ENCODE results near the gene ZNF74.

ZNF74 gene

GRCh38 chr22:20431511-20432192 lies 37.7 kb downstream of the ZNF74 start:
- H2BK12ac ChIP-seq (ENCODE audit: low read length): peak overlapping the region; percentile 85
- H2BK5ac ChIP-seq (ENCODE audit: low read length): no peak overlapping the region
- H2BK120ac ChIP-seq (ENCODE audit: low read depth, low read length): no peak overlapping the region
- H3K36me3 ChIP-seq (replicated peaks in 1 of 2; ENCODE audit: control insufficient read depth in 2 of 2, insufficient read depth in 2 of 2, low read length in 2 of 2): peaks cover 2 to 70% of the 10 kb centered on the region in 2 donors
- no peak overlapping the region for H3K14ac ChIP-seq (ENCODE audit: low read length)
- H3K27me3 ChIP-seq (ENCODE audit: control insufficient read depth in 3 of 3, insufficient read depth in 3 of 3, low read depth in 1 of 3, low read length in 3 of 3): peaks cover 0 to 88% (median 27%) of the 10 kb centered on the region in 3 experiments
- H3K9ac ChIP-seq (ENCODE audit: low read depth, low read length, poor library complexity): peak overlapping the region; percentile 95
- peaks cover 0 to 11% of the 10 kb centered on the region in 2 donors for H3K9me3 ChIP-seq (replicated peaks in 1 of 2; ENCODE audit: control insufficient read depth in 2 of 2, insufficient read depth in 1 of 2, low read depth in 1 of 2, low read length in 2 of 2)
- no CpG with 5 or more reads among the region's 50 CpGs for WGBS, 2 donors (ENCODE audit: extremely low coverage in 2 of 2, insufficient read length in 2 of 2, insufficient replicate concordance in 1 of 2)
- H3K18ac ChIP-seq (ENCODE audit: low read length): peak overlapping the region; percentile 88
- no peak overlapping the region for H3K4ac ChIP-seq (ENCODE audit: low read length)
- H4K91ac ChIP-seq (ENCODE audit: low read depth, low read length, poor library complexity): no peak overlapping the region
- H3K4me1 ChIP-seq (ENCODE audit: control insufficient read depth in 2 of 2, insufficient read depth in 1 of 2, low read depth in 1 of 2, low read length in 2 of 2): peaks cover 6 to 22% of the 10 kb centered on the region in 2 donors
- H4K8ac ChIP-seq (ENCODE audit: low read depth, low read length): no peak overlapping the region
- H3K79me1 ChIP-seq (ENCODE audit: low read depth, low read length): peaks cover 6% of the 10 kb centered on the region
- H3K4me2 ChIP-seq (ENCODE audit: insufficient read depth, low read length, poor library complexity, severe bottlenecking): peak overlapping the region; percentile 78
- no peak overlapping the region for H2BK15ac ChIP-seq (ENCODE audit: low read length)
- peak overlapping the region; percentile 100 for H3K23ac ChIP-seq (ENCODE audit: low read depth, low read length, poor library complexity)
- H2AFZ ChIP-seq (ENCODE audit: low read length): no peak overlapping the region
- H2AK5ac ChIP-seq (ENCODE audit: low read depth, low read length): peak overlapping the region; percentile 79
- H3K4me3 ChIP-seq (ENCODE audit: low read length in 2 of 2): peak overlapping the region in 1 of 2 donors; percentile 66
- H3K27ac ChIP-seq (replicated peaks; ENCODE audit: low read length): no peak overlapping the region
- DNase-seq (ENCODE audit: low spot score): no peak

GRCh38 chr22:20432244-20432686 lies 38.3 kb downstream of the ZNF74 start:
- H2AK5ac ChIP-seq (ENCODE audit: low read depth, low read length): peak overlapping the region; percentile 79
- H3K36me3 ChIP-seq (replicated peaks in 1 of 2; ENCODE audit: control insufficient read depth in 2 of 2, insufficient read depth in 2 of 2, low read length in 2 of 2): peaks cover 1 to 64% of the 10 kb centered on the region in 2 donors
- no peak overlapping the region for H2AFZ ChIP-seq (ENCODE audit: low read length)
- no peak overlapping the region for H3K18ac ChIP-seq (ENCODE audit: low read length)
- WGBS, 2 donors (ENCODE audit: extremely low coverage in 2 of 2, insufficient read length in 2 of 2, insufficient replicate concordance in 1 of 2): no CpG with 5 or more reads among the region's 3 CpGs
- peaks cover 0 to 90% (median 32%) of the 10 kb centered on the region in 3 experiments for H3K27me3 ChIP-seq (ENCODE audit: control insufficient read depth in 3 of 3, insufficient read depth in 3 of 3, low read depth in 1 of 3, low read length in 3 of 3)
- H2BK120ac ChIP-seq (ENCODE audit: low read depth, low read length): no peak overlapping the region
- H3K9ac ChIP-seq (ENCODE audit: low read depth, low read length, poor library complexity): no peak overlapping the region
- H2BK12ac ChIP-seq (ENCODE audit: low read length): no peak overlapping the region
- no peak overlapping the region for H3K4me3 ChIP-seq (ENCODE audit: low read length in 2 of 2)
- H3K27ac ChIP-seq (replicated peaks; ENCODE audit: low read length): no peak overlapping the region
- no peak overlapping the region for H3K4ac ChIP-seq (ENCODE audit: low read length)
- no peak for DNase-seq (ENCODE audit: low spot score)
- peaks cover 6% of the 10 kb centered on the region for H3K79me1 ChIP-seq (ENCODE audit: low read depth, low read length)
- H3K9me3 ChIP-seq (replicated peaks in 1 of 2; ENCODE audit: control insufficient read depth in 2 of 2, insufficient read depth in 1 of 2, low read depth in 1 of 2, low read length in 2 of 2): peaks cover 0 to 13% of the 10 kb centered on the region in 2 donors
- H4K8ac ChIP-seq (ENCODE audit: low read depth, low read length): no peak overlapping the region
- H2BK5ac ChIP-seq (ENCODE audit: low read length): no peak overlapping the region
- H3K4me1 ChIP-seq (ENCODE audit: control insufficient read depth in 2 of 2, insufficient read depth in 1 of 2, low read depth in 1 of 2, low read length in 2 of 2): peaks cover 6 to 27% of the 10 kb centered on the region in 2 donors
- no peak overlapping the region for H3K14ac ChIP-seq (ENCODE audit: low read length)
- H3K23ac ChIP-seq (ENCODE audit: low read depth, low read length, poor library complexity): peak overlapping the region; percentile 100
- no peak overlapping the region for H2BK15ac ChIP-seq (ENCODE audit: low read length)
- H4K91ac ChIP-seq (ENCODE audit: low read depth, low read length, poor library complexity): no peak overlapping the region
- no peak overlapping the region for H3K4me2 ChIP-seq (ENCODE audit: insufficient read depth, low read length, poor library complexity, severe bottlenecking)

- Histone ChIP-seq H3K4ac (ENCODE audit: low read length) (no peak overlapping the region), H3K14ac (ENCODE audit: low read length) (no peak overlapping the region), H3K27ac (replicated peaks; ENCODE audit: low read length) (no peak overlapping the region), H2BK120ac (ENCODE audit: low read depth, low read length) (no peak overlapping the region), H3K9me3 (replicated peaks in 1 of 2; ENCODE audit: control insufficient read depth in 2 of 2, insufficient read depth in 1 of 2, low read depth in 1 of 2, low read length in 2 of 2) (peaks cover 0 to 13% of the 10 kb centered on the region in 2 donors), H4K8ac (ENCODE audit: low read depth, low read length) (no peak overlapping the region), H2AFZ (ENCODE audit: low read length) (no peak overlapping the region), H2BK15ac (ENCODE audit: low read length) (no peak overlapping the region), H3K27me3 (ENCODE audit: control insufficient read depth in 3 of 3, insufficient read depth in 3 of 3, low read depth in 1 of 3, low read length in 3 of 3) (peaks cover 0 to 90% (median 38%) of the 10 kb centered on the region in 3 experiments), H3K23ac (ENCODE audit: low read depth, low read length, poor library complexity) (no peak overlapping the region), H4K91ac (ENCODE audit: low read depth, low read length, poor library complexity) (no peak overlapping the region), H3K36me3 (replicated peaks in 1 of 2; ENCODE audit: control insufficient read depth in 2 of 2, insufficient read depth in 2 of 2, low read length in 2 of 2) (peaks cover 0 to 56% of the 10 kb centered on the region in 2 donors), H3K4me2 (ENCODE audit: insufficient read depth, low read length, poor library complexity, severe bottlenecking) (no peak overlapping the region), H2BK5ac (ENCODE audit: low read length) (no peak overlapping the region), H2AK5ac (ENCODE audit: low read depth, low read length) (no peak overlapping the region), H3K79me1 (ENCODE audit: low read depth, low read length) (peaks cover 6% of the 10 kb centered on the region), H3K9ac (ENCODE audit: low read depth, low read length, poor library complexity) (no peak overlapping the region), H2BK12ac (ENCODE audit: low read length) (no peak overlapping the region), H3K4me3 (ENCODE audit: low read length in 2 of 2) (no peak overlapping the region), H3K4me1 (ENCODE audit: control insufficient read depth in 2 of 2, insufficient read depth in 1 of 2, low read depth in 1 of 2, low read length in 2 of 2) (peaks cover 6 to 28% of the 10 kb centered on the region in 2 donors), H3K18ac (ENCODE audit: low read length) (no peak overlapping the region)
- no CpG with 5 or more reads among the region's 11 CpGs for WGBS, 2 donors (ENCODE audit: extremely low coverage in 2 of 2, insufficient read length in 2 of 2, insufficient replicate concordance in 1 of 2)
- DNase-seq (ENCODE audit: low spot score): no peak
These were observed 39.2 kb downstream of the ZNF74 start for GRCh38 chr22:20433191-20433590.

GRCh38 chr22:20433686-20434241 lies 39.8 kb downstream of the ZNF74 start:
- Histone ChIP-seq H3K18ac (ENCODE audit: low read length) (no peak overlapping the region), H3K79me1 (ENCODE audit: low read depth, low read length) (peaks cover 3% of the 10 kb centered on the region), H3K9me3 (replicated peaks in 1 of 2; ENCODE audit: control insufficient read depth in 2 of 2, insufficient read depth in 1 of 2, low read depth in 1 of 2, low read length in 2 of 2) (peaks cover 0 to 13% of the 10 kb centered on the region in 2 donors), H3K27ac (replicated peaks; ENCODE audit: low read length) (no peak overlapping the region), H4K8ac (ENCODE audit: low read depth, low read length) (no peak overlapping the region), H3K23ac (ENCODE audit: low read depth, low read length, poor library complexity) (no peak overlapping the region), H3K14ac (ENCODE audit: low read length) (no peak overlapping the region), H2BK15ac (ENCODE audit: low read length) (no peak overlapping the region), H3K4me1 (ENCODE audit: control insufficient read depth in 2 of 2, insufficient read depth in 1 of 2, low read depth in 1 of 2, low read length in 2 of 2) (peaks cover 12 to 30% of the 10 kb centered on the region in 2 donors), H4K91ac (ENCODE audit: low read depth, low read length, poor library complexity) (no peak overlapping the region), H3K27me3 (ENCODE audit: control insufficient read depth in 3 of 3, insufficient read depth in 3 of 3, low read depth in 1 of 3, low read length in 3 of 3) (peaks cover 0 to 91% (median 44%) of the 10 kb centered on the region in 3 experiments), H2BK120ac (ENCODE audit: low read depth, low read length) (no peak overlapping the region), H3K9ac (ENCODE audit: low read depth, low read length, poor library complexity) (no peak overlapping the region), H2BK12ac (ENCODE audit: low read length) (no peak overlapping the region), H3K4me2 (ENCODE audit: insufficient read depth, low read length, poor library complexity, severe bottlenecking) (no peak overlapping the region), H3K4me3 (ENCODE audit: low read length in 2 of 2) (no peak overlapping the region), H2AFZ (ENCODE audit: low read length) (no peak overlapping the region), H3K36me3 (replicated peaks in 1 of 2; ENCODE audit: control insufficient read depth in 2 of 2, insufficient read depth in 2 of 2, low read length in 2 of 2) (peaks cover 0 to 52% of the 10 kb centered on the region in 2 donors), H2BK5ac (ENCODE audit: low read length) (no peak overlapping the region), H3K4ac (ENCODE audit: low read length) (no peak overlapping the region), H2AK5ac (ENCODE audit: low read depth, low read length) (no peak overlapping the region)
- no peak for DNase-seq (ENCODE audit: low spot score)
- whole genome bisulfite sequencing, 2 donors (ENCODE audit: extremely low coverage in 2 of 2, insufficient read length in 2 of 2, insufficient replicate concordance in 1 of 2): no CpG with 5 or more reads among the region's 4 CpGs
